Kidney (tissue), 14 donors: ENCODE data around the gene RND3. TPM values are rescaled to one million over a fixed set of nuclear protein-coding genes. Genes with fewer than 3 reads are reported as not detected.

Source experiments
- DNase-seq, 5 donors: peaks; one replicate each; pipeline ENCODE4 v3.0.0-alpha.2; 2013 to 2020
- FAIRE-seq: peaks from 2 replicates; lab custom pipeline; 2012; peaks lifted over from hg19 to GRCh38; lab: Jason Lieb, UNC
- H3K27ac ChIP-seq, 2 donors: one replicate each; pipeline ENCODE4 v1.7.0; 2013; ENCODE audit warnings: low read depth in 2 of 2, low read length in 2 of 2, inconsistent platforms in 1 of 2
- H3K27me3 ChIP-seq: one replicate; pipeline ENCODE4 v1.7.1; 2013; ENCODE audit warnings: low read length, inconsistent platforms; ENCODE audit not compliant: control insufficient read depth, insufficient read depth
- H3K36me3 ChIP-seq, 3 donors: one replicate each; pipeline versions ENCODE4 v1.7.0 to v1.7.1; 2013; ENCODE audit warnings: low read length in 3 of 3, control low read depth in 1 of 3, inconsistent platforms in 1 of 3; ENCODE audit not compliant: insufficient read depth in 3 of 3, control insufficient read depth in 2 of 3
- H3K4me1 ChIP-seq, 3 donors: one replicate each; pipeline versions ENCODE4 v1.7.0 to v1.7.1; 2013; ENCODE audit warnings: low read length in 3 of 3, inconsistent platforms in 1 of 3, low read depth in 1 of 3; ENCODE audit not compliant: control insufficient read depth in 2 of 3, insufficient read depth in 2 of 3
- H3K4me3 ChIP-seq, 3 donors: one replicate each; pipeline versions ENCODE4 v1.7.0 to v1.8.1; 2013; ENCODE audit warnings: low read length in 3 of 3, control low read depth in 1 of 3, inconsistent platforms in 1 of 3
- H3K9ac ChIP-seq, 3 donors: one replicate each; pipeline versions ENCODE4 v1.7.0 to v1.7.1; 2013; ENCODE audit warnings: low read length in 3 of 3, control low read depth in 1 of 3, inconsistent platforms in 1 of 3
- H3K9me3 ChIP-seq, 3 donors: one replicate each; pipeline versions ENCODE4 v1.7.0 to v1.7.1; 2013; ENCODE audit warnings: low read length in 3 of 3, control low read depth in 1 of 3, inconsistent platforms in 1 of 3; ENCODE audit not compliant: control insufficient read depth in 2 of 3, insufficient read depth in 1 of 3
- intact Hi-C: fragments of 100-400 bp; cut with DNase I; formaldehyde crosslinking; loops from one replicate; pipeline ENCODE4 v1.11.1; 2022
- polyA plus RNA-seq: library from polyadenylated mRNA; stranded (reverse); fragments of 350-450 nt; fragmentation: Illumina TruSeq; extraction: RNeasy Lipid Tissue Mini Kit (QIAGEN cat#74804); gene quantifications from one replicate; pipeline ENCODE4 v1.2.3, GENCODE V29; 2014; ENCODE audit warnings: low read depth, low replicate concordance; ENCODE audit not compliant: insufficient read depth
- total RNA-seq: library from RNA; stranded (reverse); fragmentation: NEBNext Ultra II Directional; extraction: Animal tissue kit (Norgen Biotek cat#: 25700); gene quantifications from one replicate; pipeline ENCODE4 v1.2.1, GENCODE V29; 2021
- TF ChIP-seq, protein P1 (sequence below): IDR thresholded peaks from 3 replicates; pipeline ENCODE4 v1.5.1; 2012; ENCODE audit warnings: mild to moderate bottlenecking, moderate library complexity, borderline replicate concordance; ENCODE audit not compliant: insufficient read depth; ENCODE audit errors: extremely low read depth
- donor health status: control.
- donor health status: control.
- donor health status: control.
- donor health status: control.
- donor health status: control.
- donor health status: DM: yes; HTN: yes; CAD: no.
- donor health status: Normal renal cell carcinoma (clear cell type).

RND3 gene
- total and polyA plus RNA-seq, 2 donors from 2014 or later: 6.5 to 26.1 TPM

- no peak overlapping the region for H3K27ac ChIP-seq
- H3K9ac ChIP-seq: no peak overlapping the region
- H3K4me1 ChIP-seq: no peaks in the 10 kb centered on the region
- DNase-seq (no peak), FAIRE-seq (no peak)
- TF ChIP-seq, protein P1, sequence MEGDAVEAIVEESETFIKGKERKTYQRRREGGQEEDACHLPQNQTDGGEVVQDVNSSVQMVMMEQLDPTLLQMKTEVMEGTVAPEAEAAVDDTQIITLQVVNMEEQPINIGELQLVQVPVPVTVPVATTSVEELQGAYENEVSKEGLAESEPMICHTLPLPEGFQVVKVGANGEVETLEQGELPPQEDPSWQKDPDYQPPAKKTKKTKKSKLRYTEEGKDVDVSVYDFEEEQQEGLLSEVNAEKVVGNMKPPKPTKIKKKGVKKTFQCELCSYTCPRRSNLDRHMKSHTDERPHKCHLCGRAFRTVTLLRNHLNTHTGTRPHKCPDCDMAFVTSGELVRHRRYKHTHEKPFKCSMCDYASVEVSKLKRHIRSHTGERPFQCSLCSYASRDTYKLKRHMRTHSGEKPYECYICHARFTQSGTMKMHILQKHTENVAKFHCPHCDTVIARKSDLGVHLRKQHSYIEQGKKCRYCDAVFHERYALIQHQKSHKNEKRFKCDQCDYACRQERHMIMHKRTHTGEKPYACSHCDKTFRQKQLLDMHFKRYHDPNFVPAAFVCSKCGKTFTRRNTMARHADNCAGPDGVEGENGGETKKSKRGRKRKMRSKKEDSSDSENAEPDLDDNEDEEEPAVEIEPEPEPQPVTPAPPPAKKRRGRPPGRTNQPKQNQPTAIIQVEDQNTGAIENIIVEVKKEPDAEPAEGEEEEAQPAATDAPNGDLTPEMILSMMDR: no peak
- H3K27me3 ChIP-seq: no peaks in the 10 kb centered on the region
- no peaks in the 10 kb centered on the region for H3K36me3 ChIP-seq
- intact Hi-C loops: no loop called here
- no peak overlapping the region for H3K4me3 ChIP-seq
- H3K9me3 ChIP-seq: no peaks in the 10 kb centered on the region
Observed at GRCh38 chr2:150431561-150432311, 55.7 kb downstream of the RND3 start.

DNA sequence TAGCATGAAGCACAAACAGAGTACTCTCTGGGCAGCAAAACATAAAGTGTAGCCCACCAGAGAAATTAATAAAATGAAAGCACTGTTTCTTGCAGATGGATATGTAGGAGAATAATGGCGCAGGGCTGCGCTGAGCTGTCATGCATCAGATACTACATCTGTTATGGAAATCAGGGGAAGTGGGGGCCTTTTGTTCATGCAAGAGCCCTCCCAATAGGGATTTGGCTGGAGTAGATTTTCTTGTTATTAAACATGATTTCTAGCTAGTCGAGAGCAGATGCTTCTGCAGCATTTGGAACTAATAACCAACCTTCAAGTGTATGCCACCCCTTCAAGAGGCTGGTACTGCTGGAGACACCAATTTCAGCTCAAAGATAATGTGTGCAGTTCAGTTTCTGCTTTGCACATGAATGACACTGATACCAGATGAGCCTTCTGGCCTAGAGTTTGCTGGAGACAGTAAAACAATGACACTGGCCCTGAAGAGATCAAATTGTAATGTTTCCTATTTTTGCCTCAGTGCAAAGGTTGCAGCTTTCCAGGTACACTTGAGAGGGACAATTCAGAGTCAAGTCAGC lies 58.0 kb downstream of the RND3 start:
- DNase-seq (no peak), FAIRE-seq (no peak)
- TF ChIP-seq, protein P1: no peak
- Histone ChIP-seq H3K4me3 (no peak overlapping the region), H3K27ac (no peak overlapping the region), H3K9ac (no peak overlapping the region), H3K4me1 (peaks cover 0 to 3% (median 0%) of the 10 kb centered on the region in 3 donors), H3K36me3 (no peaks in the 10 kb centered on the region), H3K9me3 (no peaks in the 10 kb centered on the region), H3K27me3 (no peaks in the 10 kb centered on the region)
- intact Hi-C loops: no loop called here

DNA sequence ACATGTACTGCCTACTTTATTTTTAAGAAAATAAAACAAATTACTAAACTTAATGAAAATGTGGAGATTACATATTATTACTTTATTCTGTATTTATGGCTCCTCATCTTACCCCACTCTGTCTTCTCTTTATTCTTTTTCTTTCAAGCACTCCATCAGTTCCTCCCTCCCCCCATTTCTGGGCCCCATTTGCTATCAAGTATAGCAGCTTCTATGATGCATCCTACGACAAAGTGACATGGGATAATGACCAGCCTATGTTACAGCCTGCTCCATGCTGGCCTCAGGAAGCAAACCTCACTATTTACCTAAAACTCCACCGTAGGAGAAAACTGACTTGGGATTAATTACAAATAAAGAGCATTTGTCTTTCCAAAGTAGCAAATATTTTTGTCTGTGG lies 58.8 kb downstream of the RND3 start:
- H3K36me3 ChIP-seq: no peaks in the 10 kb centered on the region
- no peaks in the 10 kb centered on the region for H3K9me3 ChIP-seq
- H3K4me3 ChIP-seq: no peak overlapping the region
- DNase-seq (no peak), FAIRE-seq (no peak)
- H3K4me1 ChIP-seq: peaks cover 0 to 3% (median 0%) of the 10 kb centered on the region in 3 donors
- H3K27me3 ChIP-seq: no peaks in the 10 kb centered on the region
- TF ChIP-seq, protein P1: no peak
- no peak overlapping the region for H3K27ac ChIP-seq
- intact Hi-C loops: no loop called here
- H3K9ac ChIP-seq: no peak overlapping the region
